T-helper 2 cell (primary cell): ENCODE measurements around the gene EEIG1.

Experiments used
- DNase-seq, 5 experiments: peaks; one replicate each; pipeline versions ENCODE4 v3.0.0 to v3.0.0-alpha.2; 2012 to 2022

EEIG1 gene

DNA sequence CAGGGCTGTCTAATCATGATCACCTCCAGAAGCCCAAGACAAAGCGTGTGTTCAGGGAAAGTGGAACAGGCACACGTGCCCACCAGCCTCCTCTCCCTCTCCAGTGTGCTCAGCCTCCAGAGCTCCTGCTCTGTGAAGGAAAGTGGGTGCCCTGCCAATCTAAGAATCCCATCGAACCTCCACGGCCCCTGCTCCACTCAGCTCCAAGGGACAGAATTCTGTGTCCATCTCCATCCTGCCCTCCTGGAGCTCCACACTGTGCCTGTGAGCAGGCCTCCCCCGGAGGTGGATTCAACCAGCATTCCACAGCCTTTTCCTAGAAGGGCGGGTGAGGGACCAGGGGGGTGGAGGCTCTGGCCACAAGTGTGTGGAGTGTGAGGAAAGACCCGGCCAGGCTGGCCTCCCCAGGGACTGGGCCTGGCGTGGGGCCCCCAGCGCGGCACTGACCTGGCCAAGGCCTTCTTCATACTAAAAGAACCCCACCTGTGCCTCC is 6.0 kb downstream of the EEIG1 start:
- DNase-seq, result no peak

DNA sequence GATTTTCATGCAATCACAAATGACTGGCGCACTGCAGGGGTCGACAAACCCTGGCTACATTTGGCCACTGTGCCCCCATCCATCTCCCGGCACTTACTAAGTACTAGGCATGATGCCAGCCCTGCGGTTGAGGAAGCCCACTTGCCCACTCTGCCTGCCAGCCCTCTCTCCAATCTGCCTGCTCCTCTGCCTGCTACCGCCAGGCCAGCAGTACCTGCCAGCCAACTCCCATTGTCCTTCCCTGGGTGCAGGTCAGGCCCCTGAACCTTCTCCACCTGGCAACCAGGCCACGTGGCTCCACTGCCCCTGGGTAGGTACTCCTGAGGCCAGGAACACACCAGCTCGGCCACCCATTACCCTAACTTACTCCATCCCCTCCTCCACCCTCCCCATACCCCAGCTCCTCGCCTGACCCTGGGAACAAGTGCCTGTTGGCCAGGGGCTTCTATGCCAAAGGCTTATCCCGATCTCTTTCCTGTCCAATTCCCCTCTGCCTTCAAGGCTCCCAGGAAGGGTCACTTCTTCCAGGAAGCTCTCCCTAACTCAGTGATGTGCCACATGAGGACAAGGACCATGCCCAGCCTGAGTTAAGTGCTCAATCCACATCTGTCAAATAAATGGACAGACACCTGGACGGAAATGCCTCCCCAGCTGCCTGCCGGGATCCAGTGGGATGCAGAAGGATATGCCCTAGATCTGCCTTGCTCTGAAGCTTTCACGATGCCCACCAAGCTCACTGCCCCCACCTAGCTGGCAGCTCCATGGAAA is 6.6 kb downstream of the EEIG1 start:
- DNase-seq, result no peak

DNA sequence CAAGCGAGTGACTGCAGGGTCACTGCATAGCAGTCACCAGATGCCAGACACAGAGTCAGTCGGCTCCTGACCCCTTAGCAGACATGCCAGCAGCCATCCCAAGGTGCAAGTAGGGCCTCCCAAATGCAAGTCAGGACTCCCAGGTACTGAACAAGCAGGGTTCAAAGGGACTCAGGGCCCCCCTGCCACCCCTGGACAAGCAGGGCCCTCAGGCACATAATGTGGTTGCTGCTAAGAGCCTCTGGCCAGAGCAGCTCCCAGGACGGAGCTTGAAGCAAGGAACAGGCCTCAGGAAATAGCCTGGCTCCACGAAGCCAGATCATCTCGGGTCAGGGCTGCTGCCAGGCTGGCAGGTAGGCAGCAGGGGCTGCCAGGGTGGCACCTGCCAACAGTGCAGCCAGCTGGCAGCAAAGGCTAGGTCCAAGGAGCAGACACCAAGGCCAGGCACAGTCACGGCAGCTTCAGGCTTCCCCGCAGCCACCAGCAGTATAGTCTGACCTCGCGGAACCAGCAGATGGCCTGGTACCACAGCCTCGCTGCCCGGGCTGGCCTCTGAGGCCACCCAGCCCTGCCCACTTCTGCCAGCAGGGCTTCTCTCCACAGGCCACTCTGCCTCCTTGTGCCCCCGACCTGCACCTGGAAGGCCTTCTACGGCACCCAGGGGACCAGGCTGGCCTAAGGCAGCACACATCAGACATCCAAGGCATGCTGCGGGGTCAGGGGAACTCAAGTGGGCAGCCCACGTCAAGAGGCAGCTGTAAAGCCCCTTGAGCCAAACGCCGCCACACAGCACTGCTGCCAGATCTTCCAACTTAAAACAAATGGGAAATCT is 7.4 kb downstream of the EEIG1 start:
- no peak for DNase-seq

DNA sequence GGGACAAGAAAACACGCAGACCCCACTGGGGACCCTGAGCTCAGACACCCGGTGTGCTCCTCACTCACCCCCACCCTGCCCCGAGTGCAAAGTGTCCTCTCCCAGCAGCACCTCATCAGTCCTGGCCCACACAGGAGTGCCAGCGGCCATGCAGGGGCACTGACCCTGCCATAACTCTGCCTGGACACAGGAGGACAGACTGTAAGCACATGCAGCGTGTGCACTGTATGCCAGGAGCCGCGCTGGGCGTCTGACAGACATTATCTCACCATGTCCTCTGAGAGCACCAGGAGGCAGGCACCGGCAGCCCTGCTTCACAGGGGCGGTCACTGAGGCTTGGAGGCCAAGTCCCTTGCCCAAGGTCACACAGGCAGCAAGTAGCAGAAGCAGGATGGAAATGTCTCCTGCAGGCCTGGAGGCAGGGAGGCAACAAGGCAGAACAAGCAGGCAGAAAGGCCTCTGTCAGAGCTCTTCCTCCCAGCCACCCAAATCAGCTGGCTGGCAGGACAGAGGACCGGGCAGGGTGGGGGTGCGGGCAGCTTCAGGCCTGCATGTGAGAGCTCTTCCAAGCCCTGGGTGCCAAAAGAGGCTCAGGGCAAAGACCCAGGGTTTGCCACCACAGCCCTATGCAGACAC is 8.4 kb downstream of the EEIG1 start:
- no peak for DNase-seq

DNA sequence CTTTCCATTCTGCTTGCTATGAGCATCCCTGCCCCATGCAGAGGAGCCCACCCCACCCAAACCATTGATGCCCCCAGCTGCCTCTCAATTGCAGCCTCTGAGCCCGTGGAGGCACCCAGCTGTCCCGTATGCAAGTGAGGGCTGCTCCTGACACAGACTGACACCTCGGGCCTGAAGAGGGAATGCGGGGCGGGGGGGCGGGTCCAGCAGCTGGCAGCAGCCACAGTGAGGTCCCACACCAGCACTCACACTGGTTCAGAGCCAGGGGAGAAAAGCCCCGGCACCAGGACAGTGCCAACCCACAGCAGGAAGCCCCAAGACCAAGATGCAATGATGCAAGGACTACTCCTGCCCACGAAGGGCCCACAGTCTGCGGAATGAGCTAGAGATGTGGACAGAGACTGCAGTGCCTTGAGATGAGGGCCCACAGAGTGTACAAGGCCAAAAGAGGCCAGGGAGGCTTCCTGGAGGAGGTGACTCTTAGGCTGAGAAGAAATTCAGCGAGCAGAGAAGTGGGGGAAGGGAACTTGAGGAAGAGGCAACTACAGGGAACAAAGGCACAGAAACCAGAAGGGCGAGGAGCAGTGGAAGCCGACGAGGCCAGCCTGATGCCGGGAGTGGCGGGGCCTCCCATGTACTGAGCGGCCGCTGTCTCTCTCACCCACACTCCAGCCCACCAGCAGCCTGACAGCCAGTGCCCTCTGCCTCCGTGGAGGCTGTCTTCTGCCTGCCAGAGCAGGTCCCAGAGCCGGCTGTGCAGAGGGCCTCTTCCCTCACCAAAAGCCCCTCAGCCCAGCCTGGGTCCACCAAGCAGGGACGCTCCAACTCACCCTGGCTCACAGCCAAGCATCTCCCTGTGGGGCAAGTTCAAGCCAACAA is 9.2 kb downstream of the EEIG1 start:
- peak in 2 of 5 experiments; percentile 69 to 78 for DNase-seq

DNA sequence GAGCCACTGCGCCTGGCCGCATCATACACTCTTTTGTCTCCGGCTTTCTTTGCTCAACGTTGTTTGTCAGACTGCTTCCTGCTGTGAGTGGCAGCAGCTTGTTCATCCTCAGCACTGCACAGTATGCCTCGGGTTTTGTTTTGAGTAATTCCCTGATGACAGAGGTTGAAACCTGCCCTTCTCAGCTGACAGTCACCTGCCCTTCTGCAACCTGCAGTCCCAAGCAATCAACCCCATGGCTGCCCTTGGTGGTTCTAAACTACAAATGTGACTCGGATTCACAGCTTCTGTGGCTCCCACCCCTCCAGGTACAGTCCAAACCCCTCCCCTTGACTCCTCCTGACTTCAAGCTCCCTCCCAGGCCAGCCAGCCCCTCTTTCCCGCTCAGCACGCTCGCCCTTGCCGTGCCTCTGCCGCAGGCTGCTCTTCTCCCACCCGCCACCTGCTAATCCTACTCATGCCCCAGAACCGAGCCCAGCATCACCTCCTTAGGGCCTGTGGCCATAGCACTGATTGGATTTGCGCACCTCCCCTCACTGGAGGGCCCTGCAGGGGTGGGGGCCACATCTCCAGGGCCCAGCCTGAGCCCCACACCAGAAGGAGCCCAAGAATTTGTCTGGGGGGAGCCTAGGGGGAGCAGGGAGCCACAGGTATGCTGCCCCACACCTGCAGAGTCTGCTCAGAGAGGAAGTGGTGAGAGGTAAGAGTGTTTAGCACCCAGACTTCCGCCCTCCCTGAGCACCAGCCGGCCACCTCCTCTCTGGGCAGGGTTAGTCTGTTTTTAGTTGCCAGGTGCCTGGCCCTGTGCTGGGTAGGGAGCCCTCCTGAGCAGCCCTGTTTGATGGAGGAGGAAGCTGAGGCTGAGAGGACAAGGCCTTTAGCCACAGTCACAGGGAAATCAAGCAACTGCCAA is 10.1 kb downstream of the EEIG1 start:
- peak in 4 of 5 experiments; percentile 50 to 96 (median 63) for DNase-seq

DNA sequence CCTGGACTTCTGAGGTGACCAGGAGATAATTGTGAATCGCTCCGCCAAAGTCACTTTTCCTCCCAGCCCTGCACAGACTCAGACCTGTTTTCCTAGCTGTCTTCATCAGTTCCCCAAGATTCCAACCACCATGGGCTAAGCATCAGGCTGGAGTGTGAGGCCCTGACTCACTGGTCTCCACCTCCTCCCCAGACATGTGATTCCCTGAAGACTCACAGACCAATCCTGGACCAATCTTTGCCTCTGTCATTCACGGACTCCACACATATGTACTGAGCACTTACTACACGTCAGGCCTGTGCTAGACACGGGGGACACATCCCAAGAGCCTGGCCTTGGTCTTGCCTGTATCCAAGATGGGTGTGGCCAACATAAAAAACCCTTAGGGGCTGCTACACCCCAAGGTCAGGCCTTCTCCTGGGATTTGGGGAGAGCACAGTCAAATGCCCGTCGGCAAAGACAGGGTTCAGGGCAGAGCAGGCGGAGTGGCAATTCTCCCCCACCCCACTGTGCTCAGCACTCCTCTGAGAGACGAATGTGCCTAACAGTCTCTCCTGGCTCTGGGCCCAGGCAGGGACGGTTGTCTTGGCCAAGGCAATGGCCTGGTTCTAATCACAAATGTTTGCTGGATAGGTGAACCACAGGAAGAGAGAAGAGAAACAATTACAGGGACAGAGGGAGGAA is 11.9 kb downstream of the EEIG1 start:
- DNase-seq, result no peak

DNA sequence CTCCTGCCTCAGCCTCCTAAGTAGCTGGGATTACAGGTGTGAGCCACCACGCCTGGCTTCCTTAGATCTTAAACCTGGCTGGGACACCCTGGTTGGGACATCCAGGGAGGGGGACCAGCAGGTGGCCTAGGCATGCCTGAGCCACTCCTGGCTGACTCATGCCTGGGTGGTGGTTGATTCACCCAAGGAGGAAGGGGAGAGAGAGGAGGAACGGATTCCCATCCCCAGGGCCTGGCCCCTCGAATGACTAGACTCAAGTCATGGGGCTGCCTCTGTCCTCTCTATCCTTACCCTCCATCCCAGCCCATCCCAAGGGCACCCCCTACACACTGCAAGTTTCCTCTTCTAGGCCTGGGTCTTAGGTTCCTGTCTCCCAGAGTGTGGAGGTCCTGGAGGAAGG is 12.7 kb downstream of the EEIG1 start:
- DNase-seq, result no peak

DNA sequence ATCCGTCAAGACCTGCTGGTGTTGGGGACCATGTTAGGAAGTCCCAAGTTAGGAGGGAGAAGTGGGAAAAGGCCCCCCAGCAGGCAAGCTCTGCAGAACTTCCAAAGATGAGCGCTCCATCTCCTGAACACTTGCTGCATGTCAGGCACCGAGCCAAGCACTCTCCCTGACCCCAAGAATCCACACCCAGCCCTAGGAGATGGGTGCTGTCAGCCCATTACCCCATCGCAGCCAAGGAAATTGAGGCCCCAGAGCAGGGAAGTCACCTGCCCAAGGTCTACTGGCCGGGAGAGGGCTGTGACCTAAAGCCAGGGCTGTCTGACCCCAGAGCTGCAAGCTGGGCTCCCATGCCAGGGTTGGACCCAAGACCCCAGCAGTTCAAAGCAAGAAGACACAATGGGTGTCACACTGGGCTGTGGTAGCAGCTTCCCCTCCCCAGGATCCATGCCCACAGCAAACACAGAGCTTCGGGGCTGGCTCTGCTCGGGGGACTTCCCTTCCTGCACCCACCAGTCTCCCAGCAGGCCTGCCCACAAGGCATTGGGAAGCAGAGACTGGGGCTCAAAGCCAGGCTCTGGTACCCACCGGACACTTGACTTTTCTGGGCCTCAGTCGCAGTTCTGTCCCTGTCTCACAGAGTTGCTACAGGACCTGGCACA is 13.5 kb downstream of the EEIG1 start:
- no peak for DNase-seq

DNA sequence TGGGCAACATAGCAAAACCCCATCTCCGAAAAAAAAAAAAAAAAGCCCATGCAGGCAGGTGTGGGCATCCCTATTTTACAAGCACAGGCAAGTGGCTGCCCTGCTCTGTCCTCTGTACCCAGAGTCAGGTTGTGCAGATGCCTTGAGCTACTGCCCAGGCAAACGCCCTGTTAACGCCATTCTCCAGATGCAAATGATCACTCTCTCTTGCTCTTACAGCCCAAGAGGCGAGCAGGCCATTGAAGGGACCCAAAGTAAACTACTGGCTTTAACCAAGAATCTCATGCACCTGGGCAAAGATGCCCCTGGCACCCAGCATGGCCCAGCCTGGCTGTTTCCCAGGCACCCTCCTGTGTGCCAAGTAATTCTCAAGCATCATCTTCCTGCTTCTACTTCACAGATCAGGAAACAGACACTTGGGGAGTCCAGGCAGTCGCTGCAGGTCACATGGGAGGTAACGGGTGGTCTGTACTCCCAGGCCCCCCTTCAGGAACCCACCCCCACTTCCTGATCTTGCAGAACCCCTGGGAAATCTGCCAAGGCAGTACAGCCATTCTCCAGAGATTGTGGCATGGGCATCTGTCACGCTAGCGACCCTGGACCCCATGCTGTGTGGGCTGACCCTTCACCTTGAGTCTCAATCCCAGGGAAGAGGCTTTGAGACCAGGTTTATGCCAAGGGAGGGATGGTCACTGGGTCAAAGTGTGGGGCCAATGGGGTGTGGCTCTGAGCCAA is 14.2 kb downstream of the EEIG1 start:
- no peak for DNase-seq

DNA sequence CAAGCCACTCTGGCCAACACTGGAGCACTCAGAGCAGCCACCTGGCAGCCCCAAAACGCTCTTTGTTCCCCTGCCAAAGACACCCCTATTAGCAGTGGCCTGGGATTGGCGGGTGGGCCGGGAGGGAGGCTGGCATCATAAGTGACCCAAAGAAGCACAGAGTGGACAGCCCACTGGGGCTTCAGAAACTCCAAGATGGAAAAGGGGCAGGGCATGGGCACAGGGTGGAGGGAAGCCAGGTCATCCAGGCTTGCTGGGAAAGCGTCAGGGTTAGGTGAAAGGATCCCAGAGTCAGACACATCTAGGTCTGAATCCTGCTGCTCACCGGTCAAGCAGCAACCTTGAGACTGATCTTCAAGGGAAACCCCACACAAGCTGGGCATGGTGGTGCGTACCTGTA is 14.8 kb downstream of the EEIG1 start:
- DNase-seq, result no peak

DNA sequence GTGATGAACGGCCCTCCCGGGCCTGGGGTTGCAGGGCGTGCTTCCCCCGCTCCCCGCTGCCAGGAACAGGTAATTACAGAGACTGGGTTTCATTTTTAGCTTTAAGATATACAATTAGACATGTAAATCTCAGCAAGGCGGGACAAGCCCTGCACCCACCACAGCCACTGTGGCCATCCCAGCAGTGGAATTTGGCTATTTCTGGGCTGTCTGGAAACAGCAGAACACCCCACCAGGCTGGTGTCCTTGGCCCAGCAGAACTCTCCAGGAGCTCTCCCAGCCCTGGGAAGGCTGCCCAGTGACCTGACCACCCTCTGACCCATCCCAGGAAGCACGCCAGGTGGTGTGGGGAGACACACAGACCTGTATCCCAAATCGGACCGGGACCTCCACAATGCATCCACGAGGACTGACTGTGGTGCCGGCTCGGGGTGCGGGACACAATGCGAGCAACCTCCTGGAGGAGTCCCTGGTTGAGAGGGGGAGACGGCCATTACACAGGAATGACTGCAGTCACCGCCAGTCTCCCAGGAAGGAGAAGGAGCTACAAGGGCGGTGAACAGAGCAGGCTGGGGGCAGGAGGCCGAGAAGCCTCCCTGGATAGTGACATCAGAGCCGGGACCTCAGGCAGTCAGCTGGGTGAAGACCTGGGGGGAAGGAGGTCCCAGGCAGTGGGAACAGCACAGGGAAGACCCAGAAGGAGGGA is 17.3 kb downstream of the EEIG1 start:
- DNase-seq, result no peak

DNA sequence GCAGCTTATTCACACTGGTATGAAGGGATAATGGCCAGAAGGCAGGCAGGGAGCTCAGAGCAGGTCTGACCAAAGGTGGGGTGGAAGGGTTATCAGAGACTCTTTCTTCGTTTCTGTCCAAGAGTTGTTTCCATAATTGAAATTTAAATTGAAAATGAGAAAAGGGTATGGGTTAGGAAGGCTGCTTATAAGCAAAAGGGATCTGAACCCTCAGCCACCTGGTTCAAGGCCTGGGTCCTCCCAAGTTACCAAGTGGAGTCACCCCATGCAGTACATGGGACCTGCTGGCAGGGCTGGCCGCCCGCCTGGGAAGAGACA is 17.8 kb downstream of the EEIG1 start:
- no peak for DNase-seq

DNA sequence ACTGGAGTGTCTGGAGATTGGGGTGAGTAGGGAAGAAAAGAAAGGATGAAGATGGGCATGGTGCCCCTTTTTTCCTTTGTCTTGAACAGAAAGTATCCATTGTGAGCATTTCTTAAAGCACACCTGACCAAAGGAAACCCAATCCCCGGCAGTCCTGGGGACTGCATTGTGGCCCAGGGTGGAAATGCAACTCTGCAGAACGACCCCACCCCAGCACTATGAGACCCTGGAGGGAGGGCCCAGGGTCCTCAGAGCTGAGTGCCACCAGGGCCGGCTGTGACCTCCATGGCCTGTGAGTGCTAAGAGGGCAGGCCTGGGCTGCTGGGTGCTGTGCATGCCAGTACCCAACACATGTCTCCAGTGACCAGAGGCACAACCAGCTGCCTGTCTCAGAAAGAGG is 18.5 kb downstream of the EEIG1 start:
- DNase-seq, result no peak

DNA sequence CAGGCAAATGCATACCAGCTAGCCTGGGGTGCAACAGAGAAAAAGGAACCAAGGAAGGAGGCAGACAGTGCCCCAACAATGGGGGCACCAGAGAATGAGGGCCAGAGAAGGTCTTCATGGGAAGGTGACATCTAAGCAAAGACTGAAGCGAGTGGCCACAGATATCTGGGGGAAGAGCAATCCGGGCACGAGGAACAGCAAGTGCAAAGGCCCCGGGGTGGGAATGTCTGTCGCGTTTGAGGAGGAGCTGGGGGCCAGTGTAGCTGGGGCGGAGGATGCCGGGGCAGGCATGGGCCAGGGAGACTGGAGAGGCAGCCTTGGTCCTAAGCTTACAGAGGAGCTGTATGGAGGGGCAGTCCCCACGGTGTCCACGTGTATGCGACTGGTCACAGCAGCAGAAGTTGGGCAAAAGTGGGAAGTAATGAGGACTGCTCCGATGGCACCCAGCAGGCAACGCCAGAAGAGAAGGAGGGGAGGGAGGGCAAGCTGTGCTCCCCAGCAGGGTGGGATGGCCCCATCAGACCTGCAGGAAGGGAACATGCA is 19.1 kb downstream of the EEIG1 start:
- no peak for DNase-seq

DNA sequence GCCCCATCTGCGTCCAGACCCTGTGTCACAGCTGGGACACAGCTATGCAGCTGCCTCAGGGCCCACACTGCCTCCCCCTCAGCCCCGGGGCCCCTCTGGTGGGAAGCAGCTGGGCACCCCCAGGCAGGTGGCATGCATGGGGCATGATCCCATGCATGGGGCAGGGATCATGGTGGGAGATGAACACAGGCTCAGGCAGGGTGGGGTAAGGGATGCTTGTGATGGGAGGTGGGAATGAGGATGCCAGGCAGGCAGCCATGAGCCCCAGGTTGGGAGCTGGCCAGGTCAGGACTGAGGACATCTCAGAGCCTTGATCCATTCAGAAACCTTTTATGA is 19.7 kb downstream of the EEIG1 start:
- DNase-seq, result no peak

DNA sequence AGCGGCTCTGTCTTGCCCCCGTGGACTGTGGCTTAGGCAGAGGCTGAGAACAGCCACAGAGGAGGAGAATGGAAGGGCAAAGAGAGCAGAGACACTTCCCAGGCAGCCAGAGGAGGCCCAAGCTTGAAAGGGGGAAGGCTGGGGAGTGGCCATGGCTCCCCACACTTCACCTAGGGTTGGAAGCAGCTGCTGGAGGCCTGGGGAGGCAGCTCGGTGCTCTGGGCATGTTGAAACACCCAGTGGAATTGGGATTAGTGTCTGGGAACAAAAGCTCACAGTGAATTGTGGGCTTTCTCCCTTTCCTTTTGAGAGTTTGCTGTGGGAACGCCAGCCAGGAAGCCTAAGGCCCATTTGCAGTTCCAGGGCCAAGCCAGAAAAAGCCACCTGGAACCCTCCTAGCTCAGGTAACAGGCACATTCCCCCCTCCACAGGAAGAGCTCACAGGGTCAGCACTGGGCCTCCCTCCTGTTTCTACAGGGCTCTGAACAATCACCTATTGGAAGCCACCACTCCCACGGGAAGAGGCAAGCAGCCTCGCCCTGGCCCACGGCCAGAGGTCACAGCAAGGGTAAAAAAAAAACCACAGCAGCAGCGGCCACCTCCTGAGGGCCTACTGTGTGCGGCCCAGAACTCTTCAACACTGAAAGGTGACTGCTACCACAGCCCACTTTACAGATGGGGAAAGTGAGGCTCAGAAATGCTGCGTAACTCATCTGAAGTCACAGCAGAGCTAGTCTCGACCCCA is 20.2 kb downstream of the EEIG1 start:
- DNase-seq, result no peak

DNA sequence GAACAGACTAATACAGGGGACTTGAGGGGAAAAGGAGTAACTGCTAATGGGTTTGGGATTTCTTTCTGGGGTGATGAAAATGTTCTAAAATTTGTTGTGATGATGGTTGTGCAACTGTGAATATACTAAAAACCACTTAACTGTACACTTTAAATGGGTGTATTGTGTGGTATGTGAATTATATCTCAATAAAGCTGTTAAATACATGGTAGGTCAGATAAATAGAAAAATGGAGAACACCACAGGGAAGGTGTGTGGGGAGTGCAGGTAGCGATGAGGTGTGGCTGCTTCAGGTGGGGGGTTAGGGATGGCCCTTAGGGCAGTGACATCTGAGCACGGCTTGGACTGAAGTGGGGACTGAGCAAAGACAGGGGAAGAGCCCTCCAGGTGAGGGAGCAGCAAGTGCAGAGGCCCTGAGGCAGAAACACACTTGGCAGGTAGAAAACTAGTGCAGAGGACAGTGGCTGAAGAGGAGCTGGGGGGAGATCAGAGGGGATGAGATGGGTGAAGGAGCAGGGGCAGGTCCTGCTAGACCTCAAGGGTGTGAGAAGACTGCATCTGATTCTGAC is 20.9 kb downstream of the EEIG1 start:
- DNase-seq, result no peak
